ENCODE results near the gene CRYGS. TPM values are rescaled to one million over a fixed set of nuclear protein-coding genes. Genes with fewer than 3 reads are reported as not detected.
A peak's percentile ranks its signal among the peaks of the same experiment; 100 is the strongest.

Gene CRYGS
- total RNA-seq, 1 experiment from 2014 or later = 4.3 TPM

DNA sequence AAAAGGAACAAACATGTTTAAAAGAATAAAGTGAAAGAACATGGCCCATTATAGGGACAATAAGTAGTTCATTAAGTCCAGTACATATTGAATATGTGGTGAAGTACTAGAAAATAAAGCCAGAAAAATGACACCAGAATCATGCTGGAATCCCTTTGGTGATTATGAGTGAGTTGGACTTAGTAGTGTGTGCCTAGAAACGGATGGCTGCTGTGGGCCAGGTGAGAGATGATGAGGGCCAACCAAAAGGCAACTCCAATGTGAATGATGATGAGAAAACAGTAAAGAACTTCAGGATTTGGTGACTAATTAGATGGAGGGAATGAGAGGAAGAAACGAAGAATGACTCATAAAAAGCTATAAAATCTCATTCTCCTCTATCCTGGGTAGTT, 3.3 kb downstream of the CRYGS start:
- BruUV-seq (replicated peaks) = no TSS peak
- Histone ChIP-seq H3K4me2 (ENCODE audit: low read length) (peak overlapping the region; percentile 41), H3K4me3 (replicated peaks in 1 of 2; ENCODE audit: low read depth in 1 of 2, low read length in 2 of 2) (no peak overlapping the region), H3K9me2 (ENCODE audit: insufficient read depth) (no peaks in the 10 kb centered on the region), H3K27me3 (ENCODE audit: insufficient read depth, low read length) (no peaks in the 10 kb centered on the region), H3K9me3 (ENCODE audit: control insufficient read depth in 1 of 2, insufficient read depth in 1 of 2, low read depth in 1 of 2, low read length in 2 of 2) (no peaks in the 10 kb centered on the region), H2AFZ (ENCODE audit: low read depth, low read length, poor library complexity, severe bottlenecking) (no peak overlapping the region), H3K4me1 (ENCODE audit: control insufficient read depth in 1 of 2, insufficient read depth in 2 of 2, low read length in 2 of 2) (peaks cover 9 to 17% of the 10 kb centered on the region in 2 experiments; a peak in 3 of 4 replicates), H3K36me3 (ENCODE audit: control insufficient read depth in 1 of 2, insufficient read depth in 2 of 2, low read length in 2 of 2) (no peaks in the 10 kb centered on the region; a peak in 1 of 4 replicates), H4K20me1 (ENCODE audit: insufficient read depth) (no peaks in the 10 kb centered on the region), H3K27ac (ENCODE audit: low read depth, low read length) (no peak overlapping the region), H3K79me2 (ENCODE audit: insufficient read depth, low read length) (no peaks in the 10 kb centered on the region), H3K9ac (ENCODE audit: low read length) (no peak overlapping the region)
- DNase-seq (ENCODE audit: low read depth, low spot score) (peak; percentile 1), ATAC-seq (peak; percentile 65)
- CTCF ChIA-PET = interaction anchor here (0.7 to 4.0 kb wide), 19 partner anchors 9 to 557 kb away, joined by 3 to 86 read pairs (median 5); partner anchors contain the start of gene DNAJB11
- POLR2A ChIA-PET = interaction anchor here (0.9 to 2.2 kb wide), 3 partner anchors 29 to 298 kb away, joined by 3 to 7 read pairs (median 6); partner anchors contain the start of gene DNAJB11
- intact Hi-C loops (cut with micrococcal nuclease) = loop anchor here (1.0 kb wide), 2 partner anchors 282 to 558 kb away; no protein-coding TSS in a partner anchor
- no peak for TF ChIP-seq TCF7L2 (IDR thresholded peaks at IDR 0.05; ENCODE audit: borderline replicate concordance, extremely low read depth, insufficient read depth, insufficient read length)
- TF ChIP-seq JUND (IDR thresholded peaks at IDR 0.05) = no peak
- TF ChIP-seq YY1 (IDR thresholded peaks at IDR 0.05; ENCODE audit: extremely low read depth, insufficient replicate concordance, low read depth, low read length) = no peak
- 0 out of 2 replicates have a peak, but pooled peaks have one; percentile 13 for TF ChIP-seq SIN3A (IDR thresholded peaks at IDR 0.05; ENCODE audit: low read depth)
- TF ChIP-seq ZFX (IDR thresholded peaks at IDR 0.05) = no peak
- no peak for TF ChIP-seq ELF1 (IDR thresholded peaks at IDR 0.05; ENCODE audit: borderline replicate concordance, low read depth)
- no peak for TF ChIP-seq EZH2phosphoT487 (IDR thresholded peaks at IDR 0.05; ENCODE audit: borderline replicate concordance)
- no peak for TF ChIP-seq EZH2 (IDR thresholded peaks at IDR 0.05)
- peak; percentile 30 for TF ChIP-seq FOSL1 (IDR thresholded peaks at IDR 0.05; ENCODE audit: low read depth)
- RAD21 ChIA-PET (ENCODE audit: low non-redundant PET in 1 of 2, low total read pairs in 2 of 2, uncharacterized antibody in 2 of 2, unreplicated experiment in 2 of 2) = interaction anchor here (1.0 to 2.0 kb wide), 6 partner anchors 76 to 557 kb away, joined by 3 to 6 read pairs (median 3); no protein-coding TSS in a partner anchor

All from HCT116 (cell line).